HUDEP-2 (cell line): ENCODE results near the gene CACNA2D3.

Experiments used
- DNase-seq, 76 experiments: peaks; one replicate each; lab custom pipeline; 2025; ENCODE audit not compliant: unreplicated experiment in 76 of 76; lab: John Stamatoyannopoulos, UW

CACNA2D3 gene

GRCh38 chr3:54818942-54819341 lies 696.6 kb downstream of the CACNA2D3 start:
- DNase-seq, result no peak

- no peak for DNase-seq
Measured at GRCh38 chr3:54819946-54820345, 697.6 kb downstream of the CACNA2D3 start.

GRCh38 chr3:54822206-54822605 lies 699.9 kb downstream of the CACNA2D3 start:
- DNase-seq, result no peak

- DNase-seq, result no peak
Measured at GRCh38 chr3:54826251-54826691, 703.9 kb downstream of the CACNA2D3 start.

GRCh38 chr3:54827056-54827687 lies 704.8 kb downstream of the CACNA2D3 start:
- DNase-seq, result no peak

- no peak for DNase-seq
Measured at GRCh38 chr3:54827776-54828175, 705.4 kb downstream of the CACNA2D3 start.

- peak in 18 of 76 experiments; percentile 0 to 25 (median 4) for DNase-seq
Measured at GRCh38 chr3:54830658-54831057, 708.3 kb downstream of the CACNA2D3 start.

- DNase-seq, result no peak
Measured at GRCh38 chr3:54831112-54831511, 708.8 kb downstream of the CACNA2D3 start.

- DNase-seq, result no peak
Measured at GRCh38 chr3:54832876-54833275, 710.5 kb downstream of the CACNA2D3 start.

GRCh38 chr3:54835701-54836100 lies 713.3 kb downstream of the CACNA2D3 start:
- DNase-seq, result no peak

- no peak for DNase-seq
Measured at GRCh38 chr3:54836871-54837270, 714.5 kb downstream of the CACNA2D3 start.

- no peak for DNase-seq
Measured at GRCh38 chr3:54837964-54838363, 715.6 kb downstream of the CACNA2D3 start.

- DNase-seq, result no peak
Measured at GRCh38 chr3:54841471-54841870, 719.1 kb downstream of the CACNA2D3 start.

GRCh38 chr3:54843352-54843751 lies 721.0 kb downstream of the CACNA2D3 start:
- DNase-seq, result no peak

GRCh38 chr3:54844211-54844610 lies 721.9 kb downstream of the CACNA2D3 start:
- no peak for DNase-seq

- DNase-seq, result no peak
Measured at GRCh38 chr3:54845011-54845410, 722.7 kb downstream of the CACNA2D3 start.

GRCh38 chr3:54845551-54845950 lies 723.2 kb downstream of the CACNA2D3 start:
- DNase-seq, result no peak

- no peak for DNase-seq
Measured at GRCh38 chr3:54846119-54846518, 723.8 kb downstream of the CACNA2D3 start.

GRCh38 chr3:54847361-54847760 lies 725.0 kb downstream of the CACNA2D3 start:
- no peak for DNase-seq

GRCh38 chr3:54849360-54849759 lies 727.0 kb downstream of the CACNA2D3 start:
- DNase-seq, result no peak

- DNase-seq, result no peak
Measured at GRCh38 chr3:54850484-54851018, 728.2 kb downstream of the CACNA2D3 start.

GRCh38 chr3:54853573-54854404 lies 731.4 kb downstream of the CACNA2D3 start:
- DNase-seq, result peak in 46 of 76 experiments; percentile 2 to 65 (median 25)
